ENCODE results near the gene LDAH.

LDAH gene

DNA sequence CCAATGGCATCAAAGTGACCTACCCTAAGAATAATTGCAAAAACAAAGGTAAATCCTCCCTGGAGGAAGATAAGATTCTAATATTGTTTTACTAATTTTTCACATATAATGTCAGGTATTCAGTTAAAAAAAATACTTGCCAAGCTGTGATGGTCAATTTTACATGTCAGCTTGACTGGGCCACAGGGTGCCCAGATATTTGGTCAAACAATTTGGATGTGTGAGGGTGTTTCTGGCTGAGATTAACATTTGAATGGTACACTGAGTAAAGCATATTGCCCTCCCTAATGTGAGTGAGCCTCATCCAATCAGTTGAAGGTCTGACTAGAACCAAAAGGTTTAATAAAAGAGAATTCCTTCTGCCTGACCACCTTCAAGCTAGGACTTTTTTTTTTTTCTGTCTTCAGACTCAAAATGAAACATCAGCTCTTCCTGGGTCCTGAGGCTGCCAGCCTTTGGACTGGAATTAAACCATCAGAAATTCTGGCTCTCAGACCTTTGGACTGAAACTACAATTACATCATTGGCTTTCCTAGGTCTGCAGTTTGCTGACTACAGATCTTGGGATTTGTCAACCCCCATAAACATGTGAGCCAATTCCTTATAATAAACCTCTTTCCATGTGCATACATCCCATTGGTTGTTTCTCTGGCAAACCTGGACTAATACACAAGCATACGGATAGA lies 65.4 kb downstream of the LDAH start:
- Mint-ChIP-seq H3K36me3 (ENCODE audit: low read depth) (peaks cover 10% of the 10 kb centered on the region), H3K27ac (no peak overlapping the region), H3K4me3 (no peak overlapping the region), H3K4me1 (ENCODE audit: low read depth) (no peaks in the 10 kb centered on the region), H3K27me3 (ENCODE audit: low read depth) (no peaks in the 10 kb centered on the region), H3K9me3 (peaks cover 3% of the 10 kb centered on the region)

GRCh38 chr2:20755132-20755800 lies 67.6 kb downstream of the LDAH start:
- Mint-ChIP-seq H3K27me3 (ENCODE audit: low read depth) (no peaks in the 10 kb centered on the region), H3K36me3 (ENCODE audit: low read depth) (peaks cover 5% of the 10 kb centered on the region), H3K4me1 (ENCODE audit: low read depth) (no peaks in the 10 kb centered on the region), H3K9me3 (peaks cover under 1% of the 10 kb centered on the region), H3K4me3 (no peak overlapping the region), H3K27ac (no peak overlapping the region)

- Mint-ChIP-seq H3K36me3 (ENCODE audit: low read depth) (peaks cover 3% of the 10 kb centered on the region), H3K4me1 (ENCODE audit: low read depth) (no peaks in the 10 kb centered on the region), H3K27me3 (ENCODE audit: low read depth) (no peaks in the 10 kb centered on the region), H3K9me3 (no peaks in the 10 kb centered on the region), H3K4me3 (no peak overlapping the region), H3K27ac (no peak overlapping the region)
These were observed 70.6 kb downstream of the LDAH start for GRCh38 chr2:20752293-20752692.

DNA sequence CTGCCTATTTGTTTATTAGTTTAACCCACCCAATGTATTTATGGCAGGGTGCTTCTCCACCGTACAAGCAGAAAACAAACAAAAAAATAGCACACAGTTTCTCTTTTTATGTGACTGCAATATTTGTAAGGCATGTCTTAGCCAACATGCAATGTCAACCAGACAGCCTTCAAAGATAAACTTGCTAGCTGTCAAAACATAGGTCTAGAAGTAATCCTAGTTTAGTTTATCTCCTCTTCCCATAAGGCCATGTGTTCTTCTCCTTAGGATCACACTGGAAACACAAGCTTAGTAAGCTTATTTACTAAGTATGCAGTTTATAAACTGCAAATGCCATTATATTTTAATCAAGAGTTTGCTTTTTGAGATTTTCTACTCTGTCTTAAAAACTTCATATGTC lies 75.6 kb downstream of the LDAH start:
- Mint-ChIP-seq H3K4me3 (no peak overlapping the region), H3K36me3 (ENCODE audit: low read depth) (peaks cover 3% of the 10 kb centered on the region), H3K27me3 (ENCODE audit: low read depth) (no peaks in the 10 kb centered on the region), H3K27ac (no peak overlapping the region), H3K9me3 (no peaks in the 10 kb centered on the region), H3K4me1 (ENCODE audit: low read depth) (no peaks in the 10 kb centered on the region)

DNA sequence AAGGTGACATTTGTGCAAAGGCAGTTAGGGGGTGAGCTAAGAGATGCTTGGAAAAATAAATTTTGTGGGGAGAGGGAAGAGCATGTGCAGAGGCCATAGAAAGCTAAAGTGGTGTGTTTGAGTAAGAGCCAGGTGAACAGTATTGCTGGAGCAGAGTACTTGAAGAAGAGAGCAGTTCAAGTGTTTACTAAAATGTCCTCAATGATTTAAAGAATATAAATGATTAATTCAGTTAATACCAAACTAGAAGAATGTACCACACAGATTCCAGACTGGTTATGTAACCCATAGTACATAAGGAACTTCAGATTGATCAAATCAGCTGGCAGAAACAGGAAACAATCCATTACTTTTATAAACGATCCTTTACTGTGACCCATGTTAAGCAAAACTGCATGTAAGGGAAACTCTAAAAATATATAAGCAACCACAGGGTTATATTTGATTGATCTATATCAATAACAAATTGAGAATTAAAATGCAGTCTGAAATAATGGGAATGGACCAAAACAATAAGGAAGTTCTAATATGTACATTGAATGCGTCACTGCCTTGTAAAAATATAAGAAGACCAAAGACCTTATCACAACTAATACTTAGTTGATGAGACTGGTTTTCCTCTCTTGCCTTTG lies 76.9 kb downstream of the LDAH start:
- no peaks in the 10 kb centered on the region for H3K4me1 Mint-ChIP-seq (ENCODE audit: low read depth)
- no peak overlapping the region for H3K4me3 Mint-ChIP-seq

DNA sequence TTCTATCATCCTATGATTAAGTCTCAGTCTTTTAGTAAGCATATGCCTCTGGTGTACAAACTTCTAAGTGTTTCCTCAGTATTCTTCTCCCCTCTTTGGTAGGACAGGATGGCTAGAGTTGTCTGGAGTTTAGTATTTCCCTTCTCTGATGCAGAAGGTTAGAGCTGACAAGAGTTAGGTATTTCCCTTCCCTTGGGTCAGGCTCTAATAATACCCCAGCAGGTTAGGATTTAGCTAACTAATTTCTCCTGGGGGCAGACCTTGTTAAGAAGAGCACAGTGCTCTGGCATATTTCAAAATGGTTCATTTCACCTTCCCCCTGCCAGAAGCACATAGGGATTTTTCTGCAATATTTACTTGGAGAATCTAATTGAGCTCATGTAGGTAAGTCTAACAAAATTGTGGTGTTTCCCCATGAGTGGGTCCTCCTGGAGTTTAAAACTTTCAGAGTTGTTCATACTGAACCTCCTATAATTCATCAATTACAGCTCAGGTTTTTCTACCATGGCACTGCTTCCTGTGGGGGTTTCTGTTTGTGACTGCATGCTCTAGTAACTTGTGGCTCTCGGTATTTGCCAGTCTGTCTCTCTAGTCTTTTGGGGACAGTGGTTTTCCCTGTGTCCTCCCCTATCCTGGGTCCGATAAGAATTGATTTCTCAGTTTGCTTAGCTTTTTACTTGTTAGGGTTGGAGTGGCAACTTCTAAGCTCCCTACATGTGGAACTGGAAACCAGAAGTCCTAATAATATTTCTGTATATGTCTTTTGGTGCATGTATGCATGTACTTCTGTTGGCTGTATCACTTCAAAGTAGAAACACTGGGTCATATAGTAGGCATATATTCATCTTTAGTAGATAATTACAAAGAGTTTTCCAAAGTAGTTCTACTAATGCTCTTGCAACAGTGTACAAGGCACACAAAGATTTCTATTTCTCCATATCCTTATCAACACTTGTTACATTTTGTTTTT lies 78.2 kb downstream of the LDAH start:
- H3K36me3 Mint-ChIP-seq (ENCODE audit: low read depth): no peaks in the 10 kb centered on the region
- H3K4me3 Mint-ChIP-seq: no peak overlapping the region
- H3K27ac Mint-ChIP-seq: no peak overlapping the region
- no peaks in the 10 kb centered on the region for H3K4me1 Mint-ChIP-seq (ENCODE audit: low read depth)
- H3K9me3 Mint-ChIP-seq: no peaks in the 10 kb centered on the region
- H3K27me3 Mint-ChIP-seq (ENCODE audit: low read depth): no peaks in the 10 kb centered on the region

More for the DNA sequence above, 76.9 kb downstream of the LDAH start:
- H3K27me3 Mint-ChIP-seq (ENCODE audit: low read depth): no peaks in the 10 kb centered on the region
- no peak overlapping the region for H3K27ac Mint-ChIP-seq
- H3K9me3 Mint-ChIP-seq: no peaks in the 10 kb centered on the region
- H3K36me3 Mint-ChIP-seq (ENCODE audit: low read depth): peaks cover 3% of the 10 kb centered on the region

GRCh38 chr2:20738772-20739171 lies 84.1 kb downstream of the LDAH start:
- Mint-ChIP-seq H3K4me1 (ENCODE audit: low read depth) (peaks cover 14% of the 10 kb centered on the region), H3K9me3 (peaks cover 6% of the 10 kb centered on the region), H3K4me3 (no peak overlapping the region), H3K27me3 (ENCODE audit: low read depth) (no peaks in the 10 kb centered on the region), H3K27ac (no peak overlapping the region), H3K36me3 (ENCODE audit: low read depth) (peaks cover 20% of the 10 kb centered on the region)

DNA sequence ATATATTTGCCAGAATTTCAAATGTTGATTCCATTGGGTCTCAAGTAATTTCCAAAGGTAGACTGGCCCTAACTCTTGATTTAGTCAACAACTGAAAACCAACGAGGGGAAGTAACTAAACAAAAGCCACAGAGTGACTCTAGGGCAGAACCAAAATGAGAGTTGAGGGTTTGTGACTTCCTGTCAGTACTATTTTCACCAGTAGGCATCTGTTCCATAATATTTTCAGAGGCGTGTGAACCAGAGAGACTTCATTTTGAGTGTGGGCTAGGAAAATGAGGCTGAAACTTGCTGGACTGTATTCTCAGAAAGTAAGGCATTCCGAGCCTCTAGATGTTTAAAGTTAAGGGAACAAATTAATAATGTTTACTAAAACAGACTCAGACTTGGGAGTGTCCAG lies 85.4 kb downstream of the LDAH start:
- Mint-ChIP-seq H3K9me3 (peaks cover 6% of the 10 kb centered on the region), H3K4me1 (ENCODE audit: low read depth) (peaks cover 14% of the 10 kb centered on the region), H3K36me3 (ENCODE audit: low read depth) (peaks cover 22% of the 10 kb centered on the region), H3K27ac (no peak overlapping the region), H3K4me3 (no peak overlapping the region), H3K27me3 (ENCODE audit: low read depth) (no peaks in the 10 kb centered on the region)

DNA sequence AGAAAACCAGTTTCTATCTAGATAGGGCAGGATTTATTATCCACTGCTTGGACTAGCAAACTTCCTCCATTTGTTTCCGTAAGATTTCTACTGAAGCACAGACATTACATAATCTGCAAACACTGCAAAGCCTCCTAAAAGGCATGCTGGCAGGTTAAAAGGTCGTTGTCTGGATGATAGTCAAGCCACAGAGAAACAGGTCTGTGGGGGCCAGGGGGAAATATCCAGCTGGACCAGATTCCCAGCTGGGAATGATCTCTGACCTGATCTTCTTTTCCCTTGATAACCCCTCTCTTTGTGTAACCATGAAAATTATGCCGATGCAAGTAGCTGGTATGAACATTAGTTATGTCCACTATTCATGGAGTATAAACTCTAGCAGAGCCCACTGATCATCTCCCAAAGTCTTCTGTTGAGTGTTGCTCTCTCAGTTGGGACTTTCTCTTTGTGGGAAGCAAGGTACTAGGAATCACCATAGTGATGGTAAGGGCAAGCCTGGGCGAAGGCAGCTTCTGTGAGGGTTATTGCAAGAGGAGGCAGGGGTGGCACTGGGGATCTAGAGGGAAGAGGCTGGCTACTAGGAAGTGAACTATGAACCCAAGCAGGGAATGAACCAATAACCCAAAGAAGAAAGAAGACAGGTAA lies 94.7 kb downstream of the LDAH start:
- Mint-ChIP-seq H3K4me1 (ENCODE audit: low read depth) (no peaks in the 10 kb centered on the region), H3K27ac (no peak overlapping the region), H3K27me3 (ENCODE audit: low read depth) (no peaks in the 10 kb centered on the region), H3K9me3 (no peaks in the 10 kb centered on the region), H3K4me3 (no peak overlapping the region), H3K36me3 (ENCODE audit: low read depth) (peaks cover 4% of the 10 kb centered on the region)

- H3K27ac Mint-ChIP-seq: no peak overlapping the region
- H3K36me3 Mint-ChIP-seq (ENCODE audit: low read depth): peaks cover 3% of the 10 kb centered on the region
- no peak overlapping the region for H3K4me3 Mint-ChIP-seq
- no peaks in the 10 kb centered on the region for H3K9me3 Mint-ChIP-seq
- no peaks in the 10 kb centered on the region for H3K27me3 Mint-ChIP-seq (ENCODE audit: low read depth)
- no peaks in the 10 kb centered on the region for H3K4me1 Mint-ChIP-seq (ENCODE audit: low read depth)
These were observed 96.0 kb downstream of the LDAH start for GRCh38 chr2:20726913-20727312.

GRCh38 chr2:20725782-20726181 lies 97.1 kb downstream of the LDAH start:
- Mint-ChIP-seq H3K36me3 (ENCODE audit: low read depth) (peaks cover 6% of the 10 kb centered on the region), H3K27me3 (ENCODE audit: low read depth) (no peaks in the 10 kb centered on the region), H3K4me3 (no peak overlapping the region), H3K9me3 (no peaks in the 10 kb centered on the region), H3K27ac (no peak overlapping the region), H3K4me1 (ENCODE audit: low read depth) (no peaks in the 10 kb centered on the region)

DNA sequence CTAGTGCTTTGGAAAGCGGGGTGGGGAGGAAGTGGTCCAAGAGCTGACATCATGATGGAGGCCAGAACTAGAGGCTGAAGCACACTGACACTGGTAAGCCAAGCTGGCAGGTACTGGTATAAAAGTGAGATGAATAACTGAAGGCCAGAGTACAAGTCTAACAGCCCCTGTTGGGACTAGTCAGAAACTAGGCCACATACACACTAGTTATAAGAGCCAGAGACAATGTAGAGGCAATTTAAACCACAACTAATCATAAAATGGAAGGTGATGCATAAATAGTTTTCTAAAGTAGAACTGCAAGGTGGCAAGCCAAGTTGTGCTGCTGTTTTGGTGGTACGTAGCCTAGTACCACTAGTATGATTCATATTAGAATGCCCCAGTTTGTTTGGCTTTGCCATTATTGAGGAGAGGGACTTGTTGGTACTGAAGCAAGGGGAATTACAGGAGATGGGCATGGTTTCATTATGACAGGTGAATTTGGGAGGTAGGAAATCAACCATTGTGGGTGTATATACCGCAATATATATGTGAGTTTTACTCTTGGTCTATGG lies 98.3 kb downstream of the LDAH start:
- no peaks in the 10 kb centered on the region for H3K4me1 Mint-ChIP-seq (ENCODE audit: low read depth)
- H3K4me3 Mint-ChIP-seq: no peak overlapping the region
- no peak overlapping the region for H3K27ac Mint-ChIP-seq
- H3K36me3 Mint-ChIP-seq (ENCODE audit: low read depth): peaks cover 5% of the 10 kb centered on the region
- no peaks in the 10 kb centered on the region for H3K27me3 Mint-ChIP-seq (ENCODE audit: low read depth)
- H3K9me3 Mint-ChIP-seq: no peaks in the 10 kb centered on the region

- H3K4me1 Mint-ChIP-seq (ENCODE audit: low read depth): no peaks in the 10 kb centered on the region
- H3K27me3 Mint-ChIP-seq (ENCODE audit: low read depth): no peaks in the 10 kb centered on the region
- H3K4me3 Mint-ChIP-seq: no peak overlapping the region
- no peaks in the 10 kb centered on the region for H3K9me3 Mint-ChIP-seq
- H3K27ac Mint-ChIP-seq: no peak overlapping the region
- H3K36me3 Mint-ChIP-seq (ENCODE audit: low read depth): peaks cover 5% of the 10 kb centered on the region
These were observed 99.4 kb downstream of the LDAH start for GRCh38 chr2:20723543-20723942.
